GM21423 (cell line): Measurements from ENCODE around the gene SAMD13.

Experiments used
- ATAC-seq: cut with Tn5 transposase; IDR thresholded peaks from one replicate; pipeline ENCODE4 v1.9.1; 2021; ENCODE audit warnings: mild to moderate bottlenecking, moderate library complexity; ENCODE audit not compliant: unreplicated experiment

SAMD13 gene

GRCh38 chr1:84301004-84301784 lies at the start of gene SAMD13:
TSS of gene SAMD13 (plus strand) at chr1:84301708. CDS start at chr1:84303235, 1,527 bp downstream.
- ATAC-seq, result peak; percentile 35

- ATAC-seq, result no peak
Observed at GRCh38 chr1:84253036-84253435, 48.5 kb upstream of the SAMD13 start.

- no peak for ATAC-seq
Observed at GRCh38 chr1:84253891-84254290, 47.6 kb upstream of the SAMD13 start.

GRCh38 chr1:84254703-84255238 lies 46.7 kb upstream of the SAMD13 start:
- ATAC-seq, result no peak

GRCh38 chr1:84255582-84255981 lies 45.9 kb upstream of the SAMD13 start:
- ATAC-seq, result no peak

- ATAC-seq, result no peak
Observed at GRCh38 chr1:84257617-84258016, 43.9 kb upstream of the SAMD13 start.

GRCh38 chr1:84259376-84259775 lies 42.1 kb upstream of the SAMD13 start:
- ATAC-seq, result no peak

- no peak for ATAC-seq
Observed at GRCh38 chr1:84259989-84260388, 41.5 kb upstream of the SAMD13 start.

- ATAC-seq, result no peak
Observed at GRCh38 chr1:84260852-84261518, 40.5 kb upstream of the SAMD13 start.

- ATAC-seq, result no peak
Observed at GRCh38 chr1:84264961-84265360, 36.5 kb upstream of the SAMD13 start.

- no peak for ATAC-seq
Observed at GRCh38 chr1:84265867-84266266, 35.6 kb upstream of the SAMD13 start.

GRCh38 chr1:84266748-84267147 lies 34.8 kb upstream of the SAMD13 start:
- no peak for ATAC-seq

GRCh38 chr1:84267476-84267875 lies 34.0 kb upstream of the SAMD13 start:
- ATAC-seq, result no peak

GRCh38 chr1:84268346-84268745 lies 33.2 kb upstream of the SAMD13 start:
- ATAC-seq, result no peak

- no peak for ATAC-seq
Observed at GRCh38 chr1:84269306-84269705, 32.2 kb upstream of the SAMD13 start.

- ATAC-seq, result peak; percentile 95
Observed at GRCh38 chr1:84271441-84272151, 29.9 kb upstream of the SAMD13 start.

GRCh38 chr1:84272401-84272800 lies 29.1 kb upstream of the SAMD13 start:
- ATAC-seq, result no peak

- no peak for ATAC-seq
Observed at GRCh38 chr1:84277343-84278059, 24.0 kb upstream of the SAMD13 start.

GRCh38 chr1:84278905-84279304 lies 22.6 kb upstream of the SAMD13 start:
- ATAC-seq, result no peak

GRCh38 chr1:84280912-84281311 lies 20.6 kb upstream of the SAMD13 start:
- ATAC-seq, result no peak
